ENCODE measurements around the gene CDH13.

CDH13 gene

GRCh38 chr16:83021045-83021444, 394.3 kb downstream of the CDH13 start:
- no peak overlapping the region for H3K9ac ChIP-seq (ENCODE audit: low read length)
- H2BK120ac ChIP-seq (ENCODE audit: low read depth, low read length): no peak overlapping the region
- no peaks in the 10 kb centered on the region for H3K36me3 ChIP-seq (ENCODE audit: control insufficient read depth, insufficient read depth, low read length)
- H2AK5ac ChIP-seq (ENCODE audit: low read length): no peak overlapping the region
- no peak overlapping the region for H2BK15ac ChIP-seq (replicated peaks; ENCODE audit: low read depth)
- H3K4me1 ChIP-seq (ENCODE audit: control insufficient read depth, low read depth, low read length): no peaks in the 10 kb centered on the region
- no peak overlapping the region for H3K18ac ChIP-seq (ENCODE audit: low read length)
- no peak overlapping the region for H3K4me3 ChIP-seq (ENCODE audit: low read length)
- H2BK5ac ChIP-seq (ENCODE audit: low read length): no peak overlapping the region
- no peaks in the 10 kb centered on the region for H3K79me1 ChIP-seq (ENCODE audit: low read length)
- H3K27me3 ChIP-seq (ENCODE audit: insufficient read depth, low read length, poor library complexity): no peaks in the 10 kb centered on the region
- no peak overlapping the region for H3K23ac ChIP-seq (ENCODE audit: low read length)
- H3K56ac ChIP-seq (ENCODE audit: low read length): no peak overlapping the region
- H3K4me2 ChIP-seq (ENCODE audit: low read length): no peak overlapping the region
- H3K27ac ChIP-seq (ENCODE audit: low read depth, low read length): no peak overlapping the region
- WGBS (ENCODE audit: extremely low coverage, insufficient coverage, low lambda C conversion rate): no CpG with 5 or more reads among the region's 6 CpGs
- H4K8ac ChIP-seq (ENCODE audit: low read depth, low read length): no peak overlapping the region
- no peaks in the 10 kb centered on the region for H3K79me2 ChIP-seq (ENCODE audit: control insufficient read depth, insufficient read depth, low read length)
- DNase-seq: no peak
- no peak overlapping the region for H4K5ac ChIP-seq (ENCODE audit: low read length)
- H3K4ac ChIP-seq (ENCODE audit: low read depth, low read length): no peak overlapping the region

- Histone ChIP-seq H3K4me1 (ENCODE audit: control insufficient read depth, low read depth, low read length) (no peaks in the 10 kb centered on the region), H3K79me2 (ENCODE audit: control insufficient read depth, insufficient read depth, low read length) (no peaks in the 10 kb centered on the region), H2BK15ac (replicated peaks; ENCODE audit: low read depth) (no peak overlapping the region), H3K79me1 (ENCODE audit: low read length) (no peaks in the 10 kb centered on the region), H3K27me3 (ENCODE audit: insufficient read depth, low read length, poor library complexity) (no peaks in the 10 kb centered on the region), H3K4me2 (ENCODE audit: low read length) (no peak overlapping the region), H3K27ac (ENCODE audit: low read depth, low read length) (no peak overlapping the region), H2BK120ac (ENCODE audit: low read depth, low read length) (no peak overlapping the region), H3K4me3 (ENCODE audit: low read length) (no peak overlapping the region), H3K9ac (ENCODE audit: low read length) (no peak overlapping the region), H2BK5ac (ENCODE audit: low read length) (no peak overlapping the region), H4K8ac (ENCODE audit: low read depth, low read length) (no peak overlapping the region), H3K4ac (ENCODE audit: low read depth, low read length) (no peak overlapping the region), H3K23ac (ENCODE audit: low read length) (no peak overlapping the region), H2AK5ac (ENCODE audit: low read length) (no peak overlapping the region), H3K18ac (ENCODE audit: low read length) (no peak overlapping the region), H4K5ac (ENCODE audit: low read length) (no peak overlapping the region), H3K56ac (ENCODE audit: low read length) (no peak overlapping the region), H3K36me3 (ENCODE audit: control insufficient read depth, insufficient read depth, low read length) (no peaks in the 10 kb centered on the region)
- no peak for DNase-seq
- no CpG with 5 or more reads among the region's 3 CpGs for WGBS (ENCODE audit: extremely low coverage, insufficient coverage, low lambda C conversion rate)
These were observed 395.0 kb downstream of the CDH13 start for GRCh38 chr16:83021746-83022145.

GRCh38 chr16:83023011-83023410, 396.2 kb downstream of the CDH13 start:
- Histone ChIP-seq H4K5ac (ENCODE audit: low read length) (no peak overlapping the region), H3K4me3 (ENCODE audit: low read length) (no peak overlapping the region), H3K79me1 (ENCODE audit: low read length) (no peaks in the 10 kb centered on the region), H3K23ac (ENCODE audit: low read length) (no peak overlapping the region), H2AK5ac (ENCODE audit: low read length) (no peak overlapping the region), H3K56ac (ENCODE audit: low read length) (no peak overlapping the region), H3K4me2 (ENCODE audit: low read length) (no peak overlapping the region), H3K4me1 (ENCODE audit: control insufficient read depth, low read depth, low read length) (no peaks in the 10 kb centered on the region), H3K18ac (ENCODE audit: low read length) (no peak overlapping the region), H2BK120ac (ENCODE audit: low read depth, low read length) (no peak overlapping the region), H3K9ac (ENCODE audit: low read length) (no peak overlapping the region), H3K79me2 (ENCODE audit: control insufficient read depth, insufficient read depth, low read length) (no peaks in the 10 kb centered on the region), H3K4ac (ENCODE audit: low read depth, low read length) (no peak overlapping the region), H4K8ac (ENCODE audit: low read depth, low read length) (no peak overlapping the region), H2BK15ac (replicated peaks; ENCODE audit: low read depth) (no peak overlapping the region), H3K36me3 (ENCODE audit: control insufficient read depth, insufficient read depth, low read length) (no peaks in the 10 kb centered on the region), H3K27me3 (ENCODE audit: insufficient read depth, low read length, poor library complexity) (no peaks in the 10 kb centered on the region), H2BK5ac (ENCODE audit: low read length) (no peak overlapping the region), H3K27ac (ENCODE audit: low read depth, low read length) (no peak overlapping the region)
- no CpG with 5 or more reads among the region's 4 CpGs for WGBS (ENCODE audit: extremely low coverage, insufficient coverage, low lambda C conversion rate)
- DNase-seq: no peak

GRCh38 chr16:83023640-83024039, 396.9 kb downstream of the CDH13 start:
- Histone ChIP-seq H2AK5ac (ENCODE audit: low read length) (no peak overlapping the region), H2BK120ac (ENCODE audit: low read depth, low read length) (no peak overlapping the region), H2BK15ac (replicated peaks; ENCODE audit: low read depth) (no peak overlapping the region), H3K27me3 (ENCODE audit: insufficient read depth, low read length, poor library complexity) (no peaks in the 10 kb centered on the region), H3K4ac (ENCODE audit: low read depth, low read length) (no peak overlapping the region), H3K4me1 (ENCODE audit: control insufficient read depth, low read depth, low read length) (no peaks in the 10 kb centered on the region), H3K27ac (ENCODE audit: low read depth, low read length) (no peak overlapping the region), H3K36me3 (ENCODE audit: control insufficient read depth, insufficient read depth, low read length) (no peaks in the 10 kb centered on the region), H3K79me2 (ENCODE audit: control insufficient read depth, insufficient read depth, low read length) (no peaks in the 10 kb centered on the region), H3K56ac (ENCODE audit: low read length) (no peak overlapping the region), H3K4me3 (ENCODE audit: low read length) (no peak overlapping the region), H3K23ac (ENCODE audit: low read length) (no peak overlapping the region), H4K8ac (ENCODE audit: low read depth, low read length) (no peak overlapping the region), H4K5ac (ENCODE audit: low read length) (no peak overlapping the region), H3K18ac (ENCODE audit: low read length) (no peak overlapping the region), H3K9ac (ENCODE audit: low read length) (no peak overlapping the region), H3K4me2 (ENCODE audit: low read length) (no peak overlapping the region), H3K79me1 (ENCODE audit: low read length) (no peaks in the 10 kb centered on the region), H2BK5ac (ENCODE audit: low read length) (no peak overlapping the region)
- no CpG with 5 or more reads among the region's 1 CpG for WGBS (ENCODE audit: extremely low coverage, insufficient coverage, low lambda C conversion rate)
- no peak for DNase-seq

GRCh38 chr16:83027973-83028372, 401.2 kb downstream of the CDH13 start:
- Histone ChIP-seq H3K23ac (ENCODE audit: low read length) (no peak overlapping the region), H3K79me2 (ENCODE audit: control insufficient read depth, insufficient read depth, low read length) (no peaks in the 10 kb centered on the region), H3K9ac (ENCODE audit: low read length) (no peak overlapping the region), H3K27me3 (ENCODE audit: insufficient read depth, low read length, poor library complexity) (no peaks in the 10 kb centered on the region), H4K5ac (ENCODE audit: low read length) (no peak overlapping the region), H2BK15ac (replicated peaks; ENCODE audit: low read depth) (no peak overlapping the region), H2BK5ac (ENCODE audit: low read length) (no peak overlapping the region), H3K4me3 (ENCODE audit: low read length) (no peak overlapping the region), H3K4me1 (ENCODE audit: control insufficient read depth, low read depth, low read length) (no peaks in the 10 kb centered on the region), H3K4ac (ENCODE audit: low read depth, low read length) (no peak overlapping the region), H3K4me2 (ENCODE audit: low read length) (no peak overlapping the region), H3K27ac (ENCODE audit: low read depth, low read length) (no peak overlapping the region), H4K8ac (ENCODE audit: low read depth, low read length) (no peak overlapping the region), H3K18ac (ENCODE audit: low read length) (no peak overlapping the region), H3K36me3 (ENCODE audit: control insufficient read depth, insufficient read depth, low read length) (no peaks in the 10 kb centered on the region), H2AK5ac (ENCODE audit: low read length) (no peak overlapping the region), H3K79me1 (ENCODE audit: low read length) (no peaks in the 10 kb centered on the region), H3K56ac (ENCODE audit: low read length) (no peak overlapping the region), H2BK120ac (ENCODE audit: low read depth, low read length) (no peak overlapping the region)
- no CpG with 5 or more reads among the region's 3 CpGs for WGBS (ENCODE audit: extremely low coverage, insufficient coverage, low lambda C conversion rate)
- DNase-seq: no peak

GRCh38 chr16:83029467-83029866, 402.7 kb downstream of the CDH13 start:
- Histone ChIP-seq H2BK15ac (replicated peaks; ENCODE audit: low read depth) (no peak overlapping the region), H3K36me3 (ENCODE audit: control insufficient read depth, insufficient read depth, low read length) (no peaks in the 10 kb centered on the region), H3K56ac (ENCODE audit: low read length) (no peak overlapping the region), H3K79me1 (ENCODE audit: low read length) (no peaks in the 10 kb centered on the region), H3K79me2 (ENCODE audit: control insufficient read depth, insufficient read depth, low read length) (no peaks in the 10 kb centered on the region), H3K4me3 (ENCODE audit: low read length) (no peak overlapping the region), H3K23ac (ENCODE audit: low read length) (no peak overlapping the region), H4K5ac (ENCODE audit: low read length) (no peak overlapping the region), H3K4ac (ENCODE audit: low read depth, low read length) (no peak overlapping the region), H2BK5ac (ENCODE audit: low read length) (no peak overlapping the region), H2AK5ac (ENCODE audit: low read length) (no peak overlapping the region), H3K4me1 (ENCODE audit: control insufficient read depth, low read depth, low read length) (no peaks in the 10 kb centered on the region), H3K18ac (ENCODE audit: low read length) (no peak overlapping the region), H4K8ac (ENCODE audit: low read depth, low read length) (no peak overlapping the region), H3K4me2 (ENCODE audit: low read length) (no peak overlapping the region), H3K9ac (ENCODE audit: low read length) (no peak overlapping the region), H3K27me3 (ENCODE audit: insufficient read depth, low read length, poor library complexity) (no peaks in the 10 kb centered on the region), H3K27ac (ENCODE audit: low read depth, low read length) (no peak overlapping the region), H2BK120ac (ENCODE audit: low read depth, low read length) (no peak overlapping the region)
- no peak for DNase-seq
- WGBS (ENCODE audit: extremely low coverage, insufficient coverage, low lambda C conversion rate): no CpG with 5 or more reads among the region's 2 CpGs

Data from mesendoderm (in vitro differentiated cells).